Kidney (tissue), 14 donors: ENCODE results near the gene PIP4K2A. TPM values are rescaled to one million over a fixed set of nuclear protein-coding genes. Genes with fewer than 3 reads are reported as not detected.

ENCODE experiments used
- DNase-seq, 5 donors: peaks; one replicate each; pipeline ENCODE4 v3.0.0-alpha.2; 2013 to 2020
- FAIRE-seq: peaks from 2 replicates; lab custom pipeline; 2012; peaks lifted over from hg19 to GRCh38; lab: Jason Lieb, UNC
- H3K27ac ChIP-seq, 2 donors: one replicate each; pipeline ENCODE4 v1.7.0; 2013; ENCODE audit warnings: low read depth in 2 of 2, low read length in 2 of 2, inconsistent platforms in 1 of 2
- H3K27me3 ChIP-seq: one replicate; pipeline ENCODE4 v1.7.1; 2013; ENCODE audit warnings: low read length, inconsistent platforms; ENCODE audit not compliant: control insufficient read depth, insufficient read depth
- H3K36me3 ChIP-seq, 3 donors: one replicate each; pipeline versions ENCODE4 v1.7.0 to v1.7.1; 2013; ENCODE audit warnings: low read length in 3 of 3, control low read depth in 1 of 3, inconsistent platforms in 1 of 3; ENCODE audit not compliant: insufficient read depth in 3 of 3, control insufficient read depth in 2 of 3
- H3K4me1 ChIP-seq, 3 donors: one replicate each; pipeline versions ENCODE4 v1.7.0 to v1.7.1; 2013; ENCODE audit warnings: low read length in 3 of 3, inconsistent platforms in 1 of 3, low read depth in 1 of 3; ENCODE audit not compliant: control insufficient read depth in 2 of 3, insufficient read depth in 2 of 3
- H3K4me3 ChIP-seq, 3 donors: one replicate each; pipeline versions ENCODE4 v1.7.0 to v1.8.1; 2013; ENCODE audit warnings: low read length in 3 of 3, control low read depth in 1 of 3, inconsistent platforms in 1 of 3
- H3K9ac ChIP-seq, 3 donors: one replicate each; pipeline versions ENCODE4 v1.7.0 to v1.7.1; 2013; ENCODE audit warnings: low read length in 3 of 3, control low read depth in 1 of 3, inconsistent platforms in 1 of 3
- H3K9me3 ChIP-seq, 3 donors: one replicate each; pipeline versions ENCODE4 v1.7.0 to v1.7.1; 2013; ENCODE audit warnings: low read length in 3 of 3, control low read depth in 1 of 3, inconsistent platforms in 1 of 3; ENCODE audit not compliant: control insufficient read depth in 2 of 3, insufficient read depth in 1 of 3
- CTCF ChIP-seq: IDR thresholded peaks from 3 replicates; pipeline ENCODE4 v1.5.1; 2012; ENCODE audit warnings: mild to moderate bottlenecking, moderate library complexity, borderline replicate concordance; ENCODE audit not compliant: insufficient read depth; ENCODE audit errors: extremely low read depth
- intact Hi-C: fragments of 100-400 bp; cut with DNase I; formaldehyde crosslinking; loops from one replicate; pipeline ENCODE4 v1.11.1; 2022
- polyA plus RNA-seq: library from polyadenylated mRNA; stranded (reverse); fragments of 350-450 nt; fragmentation: Illumina TruSeq; extraction: RNeasy Lipid Tissue Mini Kit (QIAGEN cat#74804); gene quantifications from one replicate; pipeline ENCODE4 v1.2.3, GENCODE V29; 2014; ENCODE audit warnings: low read depth, low replicate concordance; ENCODE audit not compliant: insufficient read depth
- total RNA-seq: library from RNA; stranded (reverse); fragmentation: NEBNext Ultra II Directional; extraction: Animal tissue kit (Norgen Biotek cat#: 25700); gene quantifications from one replicate; pipeline ENCODE4 v1.2.1, GENCODE V29; 2021
- donor health status: control.
- donor health status: control.
- donor health status: control.
- donor health status: control.
- donor health status: control.
- donor health status: DM: yes; HTN: yes; CAD: no.
- donor health status: Normal renal cell carcinoma (clear cell type).

The PIP4K2A gene
- total and polyA plus RNA-seq, 2 donors from 2014 or later = 12.2 to 54.6 TPM

GRCh38 chr10:22634606-22635459 is 79.5 kb downstream of the PIP4K2A start:
- Histone ChIP-seq H3K27ac (no peak overlapping the region), H3K9me3 (no peaks in the 10 kb centered on the region), H3K27me3 (no peaks in the 10 kb centered on the region), H3K4me3 (no peak overlapping the region), H3K9ac (no peak overlapping the region), H3K4me1 (peaks cover 0 to 12% (median 12%) of the 10 kb centered on the region in 3 donors), H3K36me3 (no peaks in the 10 kb centered on the region)
- TF ChIP-seq CTCF = no peak
- intact Hi-C loops = no loop called here
- FAIRE-seq (no peak), DNase-seq (no peak)

GRCh38 chr10:22634093-22634492 is 80.3 kb downstream of the PIP4K2A start:
- no peaks in the 10 kb centered on the region for H3K9me3 ChIP-seq
- H3K4me1 ChIP-seq = peaks cover 0 to 13% (median 12%) of the 10 kb centered on the region in 3 donors
- intact Hi-C loops = no loop called here
- TF ChIP-seq CTCF = no peak
- no peak overlapping the region for H3K4me3 ChIP-seq
- no peak overlapping the region for H3K27ac ChIP-seq
- no peaks in the 10 kb centered on the region for H3K27me3 ChIP-seq
- H3K36me3 ChIP-seq = no peaks in the 10 kb centered on the region
- FAIRE-seq (no peak), DNase-seq (no peak)
- H3K9ac ChIP-seq = no peak overlapping the region

GRCh38 chr10:22633528-22633927 is 80.8 kb downstream of the PIP4K2A start:
- no peaks in the 10 kb centered on the region for H3K27me3 ChIP-seq
- TF ChIP-seq CTCF = no peak

More at GRCh38 chr10:22633528-22633927, 80.8 kb downstream of the PIP4K2A start:
- intact Hi-C loops = no loop called here
- no peaks in the 10 kb centered on the region for H3K36me3 ChIP-seq
- no peak overlapping the region for H3K9ac ChIP-seq
- peaks cover 0 to 16% (median 12%) of the 10 kb centered on the region in 3 donors for H3K4me1 ChIP-seq
- no peaks in the 10 kb centered on the region for H3K9me3 ChIP-seq
- DNase-seq (peak in 1 of 5 donors; percentile 25), FAIRE-seq (no peak)
- no peak overlapping the region for H3K4me3 ChIP-seq
- H3K27ac ChIP-seq = peak overlapping the region in 1 of 2 donors; percentile 45
